H9 (cell line): ENCODE data around the gene KCNIP3. TPM values are rescaled to one million over a fixed set of nuclear protein-coding genes. Genes with fewer than 3 reads are reported as not detected.

Experiments
- DNase-seq: peaks from one replicate; pipeline ENCODE4 v3.0.0-alpha.2; 2017
- H2AFZ ChIP-seq: one replicate; pipeline ENCODE4 v1.6.1; 2013; ENCODE audit warnings: mild to moderate bottlenecking, low read length, control low read depth, moderate library complexity
- H2AK5ac ChIP-seq: 2 replicates; pipeline ENCODE4 v1.6.1; 2013; ENCODE audit warnings: low read length, control low read depth, mixed read lengths; ENCODE audit not compliant: insufficient read length
- H2BK120ac ChIP-seq: one replicate; pipeline ENCODE4 v1.6.1; 2013; ENCODE audit warnings: low read depth, mild to moderate bottlenecking, low read length, control low read depth, inconsistent platforms; ENCODE audit not compliant: poor library complexity, severe bottlenecking
- H2BK12ac ChIP-seq: 2 replicates; pipeline ENCODE4 v1.6.1; 2013; ENCODE audit warnings: low read length, control low read depth, mixed read lengths, low read depth; ENCODE audit not compliant: insufficient read length
- H2BK15ac ChIP-seq: 2 replicates; pipeline ENCODE4 v1.6.1; 2013; ENCODE audit warnings: low read depth, low read length, control low read depth
- H2BK20ac ChIP-seq: one replicate; pipeline ENCODE4 v1.6.1; 2013; ENCODE audit warnings: low read depth, mild to moderate bottlenecking, low read length, control low read depth, inconsistent platforms; ENCODE audit not compliant: poor library complexity, severe bottlenecking
- H2BK5ac ChIP-seq: 2 replicates; pipeline ENCODE4 v1.6.1; 2013; ENCODE audit warnings: low read length, control low read depth, mixed read lengths; ENCODE audit not compliant: insufficient read length
- H3K14ac ChIP-seq: 2 replicates; pipeline ENCODE4 v1.6.1; 2013; ENCODE audit warnings: low read length, control low read depth; ENCODE audit not compliant: insufficient read depth
- H3K18ac ChIP-seq: 2 replicates; pipeline ENCODE4 v1.6.1; 2013; ENCODE audit warnings: low read depth, mild to moderate bottlenecking, mixed read lengths, low read length, control low read depth; ENCODE audit not compliant: insufficient read length
- H3K23ac ChIP-seq: 2 replicates; pipeline ENCODE4 v1.6.1; 2013; ENCODE audit warnings: low read length, control low read depth, mixed read lengths, low read depth; ENCODE audit not compliant: insufficient read length
- H3K23me2 ChIP-seq: 2 replicates; pipeline ENCODE4 v1.6.1; 2013; ENCODE audit warnings: low read depth, mild to moderate bottlenecking, mixed read lengths, low read length, control low read depth; ENCODE audit not compliant: insufficient read length, poor library complexity, severe bottlenecking
- H3K27ac ChIP-seq: 2 replicates; pipeline ENCODE4 v1.5.1; 2013; ENCODE audit warnings: low read length, control low read depth, mixed read lengths, low read depth; ENCODE audit not compliant: insufficient read length
- H3K27me3 ChIP-seq: 2 replicates; pipeline ENCODE4 v1.6.1; 2013; ENCODE audit warnings: low read length, control low read depth, inconsistent platforms; ENCODE audit not compliant: insufficient read depth
- H3K4ac ChIP-seq: 2 replicates; pipeline ENCODE4 v1.6.1; 2013; ENCODE audit warnings: low read depth, mild to moderate bottlenecking, control low read depth, inconsistent platforms, low read length, moderate library complexity
- H3K4me1 ChIP-seq: 2 replicates; pipeline ENCODE4 v1.6.1; 2013; ENCODE audit warnings: low read length, control low read depth, inconsistent platforms; ENCODE audit not compliant: insufficient read depth
- H3K4me2 ChIP-seq: 2 replicates; pipeline ENCODE4 v1.6.1; 2013; ENCODE audit warnings: low read length, control low read depth, mixed read lengths; ENCODE audit not compliant: insufficient read length, insufficient read depth
- H3K56ac ChIP-seq: 2 replicates; pipeline ENCODE4 v1.6.1; 2013; ENCODE audit warnings: low read depth, mild to moderate bottlenecking, mixed read lengths, low read length, control low read depth; ENCODE audit not compliant: insufficient read length
- H3K79me1 ChIP-seq: 2 replicates; pipeline ENCODE4 v1.6.1; 2013; ENCODE audit warnings: low read depth, mild to moderate bottlenecking, moderate library complexity, low read length, control low read depth, inconsistent platforms; ENCODE audit not compliant: insufficient read depth, poor library complexity, severe bottlenecking
- H3K79me2 ChIP-seq: 2 replicates; pipeline ENCODE4 v1.6.1; 2013; ENCODE audit warnings: low read length, control low read depth, inconsistent platforms; ENCODE audit not compliant: insufficient read depth
- H3K9ac ChIP-seq: 2 replicates; pipeline ENCODE4 v1.6.1; 2013; ENCODE audit warnings: low read length, control low read depth, mixed read lengths; ENCODE audit not compliant: insufficient read length; ENCODE audit errors: extremely low read depth
- H3K9me3 ChIP-seq: one replicate; pipeline ENCODE4 v1.6.1; 2013; ENCODE audit warnings: low read depth, low read length, inconsistent platforms; ENCODE audit not compliant: control insufficient read depth
- H3T11ph ChIP-seq: one replicate; pipeline ENCODE4 v1.6.1; 2013; ENCODE audit warnings: mild to moderate bottlenecking, low read length, control low read depth, inconsistent platforms
- H4K20me1 ChIP-seq: one replicate; pipeline ENCODE4 v1.6.1; 2013; ENCODE audit not compliant: control insufficient read depth, insufficient read length, insufficient read depth
- H4K5ac ChIP-seq: 2 replicates; pipeline ENCODE4 v1.6.1; 2013; ENCODE audit warnings: low read depth, mild to moderate bottlenecking, mixed read lengths, low read length, control low read depth; ENCODE audit not compliant: insufficient read length
- H4K8ac ChIP-seq: replicated peaks from 2 replicates; pipeline ENCODE4 v1.6.1; 2013; ENCODE audit warnings: low read length, control low read depth, mixed read lengths, low read depth; ENCODE audit not compliant: insufficient read length
- H4K91ac ChIP-seq: 2 replicates; pipeline ENCODE4 v1.6.1; 2013; ENCODE audit warnings: low read depth, mild to moderate bottlenecking, moderate library complexity, mixed read lengths, low read length, control low read depth; ENCODE audit not compliant: insufficient read length
- H3K27ac Mint-ChIP-seq, 3 experiments: 2 replicates in 2 of 3; 3 replicates in 1 of 3; pipeline ENCODE4 v1.8.0; 2020 to 2021; ENCODE audit warnings: mixed read lengths in 3 of 3, mild to moderate bottlenecking in 1 of 3, moderate library complexity in 1 of 3
- H3K27me3 Mint-ChIP-seq: 2 replicates; pipeline ENCODE4 v1.8.0; 2021; ENCODE audit warnings: low read depth, mild to moderate bottlenecking, moderate library complexity, mixed read lengths
- H3K36me3 Mint-ChIP-seq, 3 experiments: 2 replicates in 2 of 3; 3 replicates in 1 of 3; pipeline ENCODE4 v1.8.0; 2020 to 2021; ENCODE audit warnings: low read depth in 3 of 3, mixed read lengths in 3 of 3; ENCODE audit not compliant: insufficient read depth in 1 of 3
- H3K4me1 Mint-ChIP-seq, 2 experiments: 2 replicates each; pipeline ENCODE4 v1.8.0; 2020; ENCODE audit warnings: mixed read lengths in 2 of 2
- H3K4me3 Mint-ChIP-seq, 2 experiments: 2 replicates in 1 of 2; 3 replicates in 1 of 2; pipeline ENCODE4 v1.8.0; 2020 to 2021; ENCODE audit warnings: mild to moderate bottlenecking in 2 of 2, mixed read lengths in 2 of 2, moderate library complexity in 1 of 2
- H3K9me3 Mint-ChIP-seq, 2 experiments: 2 replicates in 1 of 2; 3 replicates in 1 of 2; pipeline ENCODE4 v1.8.0; 2020; ENCODE audit warnings: mild to moderate bottlenecking in 2 of 2, mixed read lengths in 2 of 2, moderate library complexity in 1 of 2
- WGBS: extraction: QIAGEN DNeasy Blood & Tissue Kit; methylation state at CpG from one replicate; pipeline ENCODE4 v1.1.7; 2013; ENCODE audit warnings: missing lambda C conversion rate, low lambda C conversion rate, mixed read lengths; ENCODE audit not compliant: insufficient read length; ENCODE audit errors: extremely low coverage; 5-methylcytosine and 5-hydroxymethylcytosine counted together
- total RNA-seq: library from RNA; stranded (reverse); gene quantifications from 2 replicates; pipeline ENCODE4 v1.2.1, GENCODE V29; 2021
- TF ChIP-seq, protein P1 (sequence below): fragments of 200-600 bp; sonication (generic); conservative IDR thresholded peaks from 3 replicates; pipeline ENCODE4 v1.8.0; 2021; ENCODE audit warnings: antibody characterized with exemption, mild to moderate bottlenecking

Gene KCNIP3
- total RNA-seq, 1 experiment from 2014 or later, result 1.5 TPM

DNA sequence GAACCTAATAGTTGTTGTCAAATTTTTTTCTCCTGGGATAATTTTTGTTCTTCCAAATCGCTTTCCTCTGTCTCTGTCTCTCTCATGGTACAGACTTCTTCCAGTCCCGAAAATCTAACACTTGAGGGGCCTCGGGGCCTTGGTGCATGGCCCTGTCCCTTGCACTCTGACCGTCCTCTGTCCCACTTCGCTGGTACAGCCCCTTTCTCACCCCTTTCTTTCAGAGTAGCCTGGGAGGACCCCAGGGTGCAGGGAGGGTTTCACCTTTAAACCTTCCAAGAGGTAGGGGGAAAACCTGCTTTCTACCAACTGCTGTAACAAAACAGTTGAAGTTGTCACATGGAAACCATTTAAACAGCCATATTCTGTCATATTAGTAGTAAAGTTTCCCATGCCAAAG lies 83.1 kb downstream of the KCNIP3 start:
- no peak overlapping the region for H3K27ac ChIP-seq
- no peak overlapping the region for H3K4ac ChIP-seq
- no peak overlapping the region for H3K14ac ChIP-seq
- H3T11ph ChIP-seq, result no peak overlapping the region
- H2BK120ac ChIP-seq, result no peak overlapping the region
- no peaks in the 10 kb centered on the region for H3K79me1 ChIP-seq
- no peak overlapping the region for H3K9ac ChIP-seq
- H3K4me1 ChIP-seq, result no peaks in the 10 kb centered on the region
- no peaks in the 10 kb centered on the region for H3K23me2 ChIP-seq
- no peaks in the 10 kb centered on the region for H3K9me3 Mint-ChIP-seq
- H4K5ac ChIP-seq, result no peak overlapping the region
- no peak overlapping the region for H3K27ac Mint-ChIP-seq
- no peak for DNase-seq
- no peak overlapping the region for H3K4me2 ChIP-seq
- H3K23ac ChIP-seq, result no peak overlapping the region
- no peaks in the 10 kb centered on the region for H4K20me1 ChIP-seq
- H4K8ac ChIP-seq, result no peak overlapping the region
- H3K56ac ChIP-seq, result no peak overlapping the region
- H3K36me3 Mint-ChIP-seq, result no peaks in the 10 kb centered on the region
- H2BK5ac ChIP-seq, result no peak overlapping the region
- H2BK12ac ChIP-seq, result no peak overlapping the region
- no peak overlapping the region for H2BK20ac ChIP-seq
- H3K18ac ChIP-seq, result no peak overlapping the region
- H3K9me3 ChIP-seq, result no peaks in the 10 kb centered on the region
- H2AK5ac ChIP-seq, result no peak overlapping the region
- peaks cover 10 to 22% of the 10 kb centered on the region in 2 experiments for H3K4me1 Mint-ChIP-seq
- no peaks in the 10 kb centered on the region for H3K27me3 ChIP-seq
- no peak overlapping the region for H2AFZ ChIP-seq
- TF ChIP-seq, protein P1, sequence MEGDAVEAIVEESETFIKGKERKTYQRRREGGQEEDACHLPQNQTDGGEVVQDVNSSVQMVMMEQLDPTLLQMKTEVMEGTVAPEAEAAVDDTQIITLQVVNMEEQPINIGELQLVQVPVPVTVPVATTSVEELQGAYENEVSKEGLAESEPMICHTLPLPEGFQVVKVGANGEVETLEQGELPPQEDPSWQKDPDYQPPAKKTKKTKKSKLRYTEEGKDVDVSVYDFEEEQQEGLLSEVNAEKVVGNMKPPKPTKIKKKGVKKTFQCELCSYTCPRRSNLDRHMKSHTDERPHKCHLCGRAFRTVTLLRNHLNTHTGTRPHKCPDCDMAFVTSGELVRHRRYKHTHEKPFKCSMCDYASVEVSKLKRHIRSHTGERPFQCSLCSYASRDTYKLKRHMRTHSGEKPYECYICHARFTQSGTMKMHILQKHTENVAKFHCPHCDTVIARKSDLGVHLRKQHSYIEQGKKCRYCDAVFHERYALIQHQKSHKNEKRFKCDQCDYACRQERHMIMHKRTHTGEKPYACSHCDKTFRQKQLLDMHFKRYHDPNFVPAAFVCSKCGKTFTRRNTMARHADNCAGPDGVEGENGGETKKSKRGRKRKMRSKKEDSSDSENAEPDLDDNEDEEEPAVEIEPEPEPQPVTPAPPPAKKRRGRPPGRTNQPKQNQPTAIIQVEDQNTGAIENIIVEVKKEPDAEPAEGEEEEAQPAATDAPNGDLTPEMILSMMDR, result no peak
- H3K27me3 Mint-ChIP-seq, result peaks cover 15% of the 10 kb centered on the region
- H3K79me2 ChIP-seq, result no peaks in the 10 kb centered on the region
- H2BK15ac ChIP-seq, result no peak overlapping the region
- WGBS, result no CpG with 5 or more reads among the region's 5 CpGs
- H3K4me3 Mint-ChIP-seq, result no peak overlapping the region
- no peak overlapping the region for H4K91ac ChIP-seq
